Mesendoderm (in vitro differentiated cells): Measurements from ENCODE around the gene TMA7.

Experiments used
- DNase-seq: peaks from one replicate; pipeline ENCODE4 v3.0.0; 2013
- H2AK5ac ChIP-seq: 2 replicates; pipeline ENCODE4 v1.6.1; 2013; ENCODE audit warnings: low read length, inconsistent platforms
- H2BK120ac ChIP-seq: 2 replicates; pipeline ENCODE4 v1.6.1; 2013; ENCODE audit warnings: low read depth, mild to moderate bottlenecking, low read length, moderate library complexity, mixed read lengths
- H2BK15ac ChIP-seq: replicated peaks from 2 replicates; pipeline ENCODE4 v1.6.1; 2013; ENCODE audit warnings: low read depth, mild to moderate bottlenecking, moderate library complexity
- H2BK5ac ChIP-seq: 2 replicates; pipeline ENCODE4 v1.6.1; 2013; ENCODE audit warnings: low read length, inconsistent platforms
- H3K18ac ChIP-seq: 2 replicates; pipeline ENCODE4 v1.6.1; 2013; ENCODE audit warnings: mild to moderate bottlenecking, low read length, mixed read lengths
- H3K23ac ChIP-seq: one replicate; pipeline ENCODE4 v1.6.1; 2013; ENCODE audit warnings: low read length
- H3K27ac ChIP-seq: 2 replicates; pipeline ENCODE4 v1.5.1; 2013; ENCODE audit warnings: low read depth, mild to moderate bottlenecking, inconsistent platforms, low read length, moderate library complexity
- H3K27me3 ChIP-seq: 2 replicates; pipeline ENCODE4 v1.6.1; 2013; ENCODE audit warnings: low read length, control low read depth, mild to moderate bottlenecking, inconsistent platforms; ENCODE audit not compliant: insufficient read depth, poor library complexity
- H3K36me3 ChIP-seq: 2 replicates; pipeline ENCODE4 v1.6.1; 2013; ENCODE audit warnings: low read length, inconsistent platforms; ENCODE audit not compliant: control insufficient read depth, insufficient read depth
- H3K4ac ChIP-seq: one replicate; pipeline ENCODE4 v1.6.1; 2013; ENCODE audit warnings: low read depth, mild to moderate bottlenecking, low read length, moderate library complexity
- H3K4me1 ChIP-seq: 2 replicates; pipeline ENCODE4 v1.6.1; 2013; ENCODE audit warnings: low read depth, low read length, inconsistent platforms; ENCODE audit not compliant: control insufficient read depth
- H3K4me2 ChIP-seq: 2 replicates; pipeline ENCODE4 v1.6.1; 2013; ENCODE audit warnings: low read length
- H3K4me3 ChIP-seq: 2 replicates; pipeline ENCODE4 v1.5.1; 2013; ENCODE audit warnings: mild to moderate bottlenecking, low read length
- H3K56ac ChIP-seq: one replicate; pipeline ENCODE4 v1.6.1; 2013; ENCODE audit warnings: low read length
- H3K79me1 ChIP-seq: 2 replicates; pipeline ENCODE4 v1.6.1; 2013; ENCODE audit warnings: low read length, inconsistent platforms
- H3K79me2 ChIP-seq: 2 replicates; pipeline ENCODE4 v1.6.1; 2013; ENCODE audit warnings: mild to moderate bottlenecking, low read length; ENCODE audit not compliant: control insufficient read depth, insufficient read depth
- H3K9ac ChIP-seq: 2 replicates; pipeline ENCODE4 v1.6.1; 2013; ENCODE audit warnings: low read length, inconsistent platforms
- H4K5ac ChIP-seq: one replicate; pipeline ENCODE4 v1.6.1; 2013; ENCODE audit warnings: low read length
- H4K8ac ChIP-seq: one replicate; pipeline ENCODE4 v1.6.1; 2013; ENCODE audit warnings: low read depth, mild to moderate bottlenecking, control low read depth, low read length, moderate library complexity
- WGBS: extraction: QIAGEN DNeasy Blood & Tissue Kit; methylation state at CpG from one replicate; pipeline ENCODE4 v1.1.7; 2013; ENCODE audit warnings: low lambda C conversion rate, missing lambda C conversion rate; ENCODE audit not compliant: insufficient coverage; ENCODE audit errors: extremely low coverage; 5-methylcytosine and 5-hydroxymethylcytosine counted together

TMA7 gene

DNA sequence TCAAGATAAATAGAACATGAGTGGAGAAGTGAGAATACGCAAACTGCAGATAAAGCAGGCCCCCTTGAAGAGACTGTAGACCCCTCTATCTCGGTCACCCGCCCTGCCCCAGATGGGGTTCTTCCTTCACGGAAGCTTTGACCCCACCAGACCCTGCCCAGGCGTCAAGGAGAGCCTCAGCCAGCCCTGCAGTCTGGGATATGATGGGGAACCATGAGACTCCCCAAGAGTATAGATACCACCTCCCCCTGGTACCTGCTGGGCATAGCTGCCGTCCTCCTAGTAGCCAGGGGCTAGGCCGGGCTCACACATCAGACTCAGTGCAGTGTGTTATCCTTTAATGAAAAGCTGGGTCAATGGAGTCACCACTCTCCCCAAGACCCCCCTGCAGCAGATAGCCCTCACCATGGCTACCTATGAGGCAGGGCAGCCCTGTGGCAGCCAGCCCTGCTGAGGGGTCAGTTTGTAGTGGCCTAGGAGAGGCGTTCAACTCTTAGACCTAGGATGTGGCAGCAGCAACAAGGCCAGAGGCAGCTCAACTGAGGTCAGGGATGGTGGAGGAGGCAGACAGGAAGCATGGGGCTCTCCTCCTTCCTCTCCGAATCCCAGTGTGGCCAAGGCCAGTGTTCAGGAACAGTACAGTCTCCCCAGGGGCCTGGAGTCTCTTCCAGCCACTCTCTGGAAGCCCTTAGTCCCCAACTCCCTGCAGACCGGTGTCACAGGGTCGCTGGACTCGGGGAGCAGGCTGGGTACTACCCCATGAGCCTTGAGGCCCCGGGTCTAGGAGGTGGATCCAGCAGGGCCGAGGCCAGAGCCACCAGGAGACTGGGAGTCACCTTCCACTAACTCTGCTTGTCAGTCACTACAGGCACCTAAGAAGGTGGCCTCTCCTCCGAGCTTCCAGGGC, 36.3 kb upstream of the TMA7 start:
- no CpG with 5 or more reads among the region's 15 CpGs for WGBS
- no peak overlapping the region for H3K56ac ChIP-seq
- H3K36me3 ChIP-seq = peaks cover 20% of the 10 kb centered on the region
- H3K79me2 ChIP-seq = no peaks in the 10 kb centered on the region
- no peak overlapping the region for H3K4ac ChIP-seq
- H3K79me1 ChIP-seq = no peaks in the 10 kb centered on the region
- no peak overlapping the region for H3K4me2 ChIP-seq
- DNase-seq = no peak
- no peak overlapping the region for H4K8ac ChIP-seq
- H3K4me1 ChIP-seq = no peaks in the 10 kb centered on the region
- no peak overlapping the region for H3K9ac ChIP-seq
- no peak overlapping the region for H3K23ac ChIP-seq
- H2AK5ac ChIP-seq = no peak overlapping the region
- no peaks in the 10 kb centered on the region for H3K27me3 ChIP-seq
- no peak overlapping the region for H3K27ac ChIP-seq
- no peak overlapping the region for H2BK5ac ChIP-seq
- no peak overlapping the region for H3K4me3 ChIP-seq
- H4K5ac ChIP-seq = no peak overlapping the region
- H2BK15ac ChIP-seq = no peak overlapping the region
- no peak overlapping the region for H2BK120ac ChIP-seq
- H3K18ac ChIP-seq = no peak overlapping the region

- H3K79me2 ChIP-seq = no peaks in the 10 kb centered on the region
- peaks cover 22% of the 10 kb centered on the region for H3K36me3 ChIP-seq
- no peaks in the 10 kb centered on the region for H3K4me1 ChIP-seq
- H3K18ac ChIP-seq = no peak overlapping the region
- H2BK5ac ChIP-seq = no peak overlapping the region
- WGBS = no CpG with 5 or more reads among the region's 21 CpGs
- H3K27me3 ChIP-seq = no peaks in the 10 kb centered on the region
- no peak for DNase-seq
- no peak overlapping the region for H3K23ac ChIP-seq
- no peak overlapping the region for H3K56ac ChIP-seq
- no peak overlapping the region for H3K4ac ChIP-seq
- H2AK5ac ChIP-seq = no peak overlapping the region
- no peak overlapping the region for H2BK120ac ChIP-seq
- H2BK15ac ChIP-seq = no peak overlapping the region
- H3K27ac ChIP-seq = no peak overlapping the region
- H4K8ac ChIP-seq = no peak overlapping the region
- no peak overlapping the region for H4K5ac ChIP-seq
- no peak overlapping the region for H3K4me2 ChIP-seq
- no peak overlapping the region for H3K4me3 ChIP-seq
- no peak overlapping the region for H3K9ac ChIP-seq
- H3K79me1 ChIP-seq = no peaks in the 10 kb centered on the region
Observed at GRCh38 chr3:48404440-48405342, 35.4 kb upstream of the TMA7 start.

DNA sequence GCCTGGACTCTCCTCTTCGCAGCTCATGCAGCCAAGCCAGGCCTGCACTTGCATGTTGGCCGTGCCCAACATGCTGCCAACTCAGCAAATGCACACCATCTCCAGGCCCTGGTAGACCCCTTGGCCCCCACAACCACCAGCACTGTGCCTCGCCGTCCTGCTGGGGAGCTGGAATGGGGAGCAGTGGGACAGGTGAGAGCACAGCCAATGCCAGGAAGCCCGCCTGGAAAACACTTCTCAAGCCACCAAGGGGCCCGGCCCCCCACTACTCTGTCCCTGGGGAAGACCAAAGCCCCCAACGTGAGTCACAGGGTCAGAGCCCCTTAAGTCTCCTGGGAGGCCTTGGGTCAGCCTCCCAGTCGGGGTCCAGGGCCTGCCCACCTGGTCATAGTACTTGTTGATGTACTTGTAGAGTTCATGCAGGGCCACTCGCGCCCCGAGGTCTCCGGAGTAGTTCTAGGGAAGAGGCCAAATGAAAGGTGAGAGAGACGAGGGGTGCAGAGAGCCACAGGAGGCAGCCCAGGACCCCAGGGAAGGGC, 34.6 kb upstream of the TMA7 start:
- H3K9ac ChIP-seq = no peak overlapping the region
- no peak overlapping the region for H3K4ac ChIP-seq
- H3K79me2 ChIP-seq = no peaks in the 10 kb centered on the region
- H3K79me1 ChIP-seq = no peaks in the 10 kb centered on the region
- no peak overlapping the region for H3K23ac ChIP-seq
- no peak overlapping the region for H3K18ac ChIP-seq
- no peak overlapping the region for H2BK120ac ChIP-seq
- H3K27ac ChIP-seq = no peak overlapping the region
- WGBS = no CpG with 5 or more reads among the region's 13 CpGs
- no peak overlapping the region for H4K5ac ChIP-seq
- no peaks in the 10 kb centered on the region for H3K27me3 ChIP-seq
- peaks cover 25% of the 10 kb centered on the region for H3K36me3 ChIP-seq
- H3K4me3 ChIP-seq = no peak overlapping the region
- no peak for DNase-seq
- no peak overlapping the region for H3K4me2 ChIP-seq
- H3K56ac ChIP-seq = no peak overlapping the region
- no peak overlapping the region for H4K8ac ChIP-seq
- H2AK5ac ChIP-seq = no peak overlapping the region
- no peaks in the 10 kb centered on the region for H3K4me1 ChIP-seq
- no peak overlapping the region for H2BK15ac ChIP-seq
- no peak overlapping the region for H2BK5ac ChIP-seq

- H3K27me3 ChIP-seq = no peaks in the 10 kb centered on the region
- H3K79me2 ChIP-seq = no peaks in the 10 kb centered on the region
- no peak overlapping the region for H4K5ac ChIP-seq
- H2AK5ac ChIP-seq = no peak overlapping the region
- H2BK5ac ChIP-seq = no peak overlapping the region
- no peaks in the 10 kb centered on the region for H3K4me1 ChIP-seq
- DNase-seq = no peak
- no peaks in the 10 kb centered on the region for H3K79me1 ChIP-seq
- H3K27ac ChIP-seq = no peak overlapping the region
- H3K23ac ChIP-seq = no peak overlapping the region
- H3K56ac ChIP-seq = no peak overlapping the region
- no peak overlapping the region for H3K18ac ChIP-seq
- H3K4me2 ChIP-seq = no peak overlapping the region
- H3K4me3 ChIP-seq = no peak overlapping the region
- H3K4ac ChIP-seq = no peak overlapping the region
- no peak overlapping the region for H2BK15ac ChIP-seq
- H2BK120ac ChIP-seq = no peak overlapping the region
- no peak overlapping the region for H4K8ac ChIP-seq
- H3K9ac ChIP-seq = no peak overlapping the region
- H3K36me3 ChIP-seq = peaks cover 27% of the 10 kb centered on the region
- no CpG with 5 or more reads among the region's 1 CpG for WGBS
Observed at GRCh38 chr3:48405971-48406370, 34.1 kb upstream of the TMA7 start.

GRCh38 chr3:48406443-48407431, 33.3 kb upstream of the TMA7 start:
- H3K27ac ChIP-seq = no peak overlapping the region
- H3K9ac ChIP-seq = no peak overlapping the region
- H3K79me2 ChIP-seq = no peaks in the 10 kb centered on the region
- H3K4me2 ChIP-seq = no peak overlapping the region
- H3K56ac ChIP-seq = no peak overlapping the region
- no peak overlapping the region for H3K4me3 ChIP-seq
- no peak overlapping the region for H2AK5ac ChIP-seq
- no peak overlapping the region for H4K5ac ChIP-seq
- no peak overlapping the region for H2BK5ac ChIP-seq
- no peak overlapping the region for H4K8ac ChIP-seq
- H2BK15ac ChIP-seq = no peak overlapping the region
- H3K27me3 ChIP-seq = no peaks in the 10 kb centered on the region
- no peaks in the 10 kb centered on the region for H3K4me1 ChIP-seq
- no peak for DNase-seq
- H3K79me1 ChIP-seq = no peaks in the 10 kb centered on the region
- H3K23ac ChIP-seq = no peak overlapping the region
- peaks cover 30% of the 10 kb centered on the region for H3K36me3 ChIP-seq
- no peak overlapping the region for H2BK120ac ChIP-seq
- no peak overlapping the region for H3K18ac ChIP-seq
- WGBS = no CpG with 5 or more reads among the region's 18 CpGs
- H3K4ac ChIP-seq = no peak overlapping the region
